ENCODE results near the gene PRCD.

PRCD gene

GRCh38 chr17:76539631-76540271 lies at the start of gene PRCD:
TSS of gene PRCD (plus strand) at chr17:76540044. CDS start at chr17:76540142, 98 bp downstream.
- no peak for FAIRE-seq

GRCh38 chr17:76490112-76490710 lies 49.6 kb upstream of the PRCD start:
- FAIRE-seq, result no peak

More at GRCh38 chr17:76539631-76540271, at the start of gene PRCD:
- DNase-seq (ENCODE audit: low spot score), result no peak

GRCh38 chr17:76491271-76492122 lies 48.3 kb upstream of the PRCD start:
- no peak for FAIRE-seq

More at GRCh38 chr17:76490112-76490710, 49.6 kb upstream of the PRCD start:
- no peak for DNase-seq (ENCODE audit: low spot score)

GRCh38 chr17:76492123-76492988 lies 47.5 kb upstream of the PRCD start:
- DNase-seq (ENCODE audit: low spot score), result no peak
- FAIRE-seq, result no peak

More at GRCh38 chr17:76491271-76492122, 48.3 kb upstream of the PRCD start:
- DNase-seq (ENCODE audit: low spot score), result no peak

GRCh38 chr17:76492989-76493501 lies 46.8 kb upstream of the PRCD start:
- DNase-seq (ENCODE audit: low spot score) (peak; percentile 71), FAIRE-seq (peak; percentile 34)

- no peak for DNase-seq (ENCODE audit: low spot score)
- FAIRE-seq, result no peak
Measured at GRCh38 chr17:76493505-76494167, 46.2 kb upstream of the PRCD start.

- FAIRE-seq, result no peak
- DNase-seq (ENCODE audit: low spot score), result no peak
Measured at GRCh38 chr17:76495663-76496400, 44.0 kb upstream of the PRCD start.

GRCh38 chr17:76496464-76496863 lies 43.4 kb upstream of the PRCD start:
- no peak for FAIRE-seq
- no peak for DNase-seq (ENCODE audit: low spot score)

- DNase-seq (ENCODE audit: low spot score) (no peak), FAIRE-seq (no peak)
Measured at GRCh38 chr17:76497699-76497978, 42.2 kb upstream of the PRCD start.

- DNase-seq (ENCODE audit: low spot score) (peak; percentile 94), FAIRE-seq (peak; percentile 81)
Measured at GRCh38 chr17:76497979-76498875, 41.6 kb upstream of the PRCD start.

- no peak for FAIRE-seq
- no peak for DNase-seq (ENCODE audit: low spot score)
Measured at GRCh38 chr17:76498876-76499251, 41.0 kb upstream of the PRCD start.

GRCh38 chr17:76499267-76499667 lies 40.6 kb upstream of the PRCD start:
- DNase-seq (ENCODE audit: low spot score) (peak; percentile 53), FAIRE-seq (no peak)

GRCh38 chr17:76500074-76500746 lies 39.6 kb upstream of the PRCD start:
- FAIRE-seq (no peak), DNase-seq (ENCODE audit: low spot score) (no peak)

- DNase-seq (ENCODE audit: low spot score) (no peak), FAIRE-seq (no peak)
Measured at GRCh38 chr17:76500747-76501017, 39.2 kb upstream of the PRCD start.

GRCh38 chr17:76501018-76501826 lies 38.6 kb upstream of the PRCD start, which contains the start of gene RHBDF2:
TSS of gene RHBDF2 (minus strand) at chr17:76501423. CDS start at chr17:76481524, 19,899 bp downstream.
- DNase-seq (ENCODE audit: low spot score) (peak; percentile 74), FAIRE-seq (no peak)

- DNase-seq (ENCODE audit: low spot score) (no peak), FAIRE-seq (no peak)
Measured at GRCh38 chr17:76501827-76502307, 38.0 kb upstream of the PRCD start.

Measured in RCC 7860 (cell line).